ENCODE results near the gene KLHL22. TPM values are rescaled to one million over a fixed set of nuclear protein-coding genes. Genes with fewer than 3 reads are reported as not detected.

KLHL22 gene
- total and polyA plus RNA-seq, 5 experiments from 2014 or later, result 16.1 to 71.9 (median 25.4) TPM

- POLR2A ChIA-PET, result interaction anchor here (1.2 to 3.1 kb wide), 4 partner anchors 10 to 44 kb away, joined by 3 to 11 read pairs (median 7); no protein-coding TSS in a partner anchor
- peak overlapping the region in 9 of 10 donors; percentile 36 to 73 (median 58) for H3K4me3 Mint-ChIP-seq
- H3K9me3 Mint-ChIP-seq, result no peaks in the 10 kb centered on the region
- DNase-seq (no peak), ATAC-seq (no peak)
- no peaks in the 10 kb centered on the region for H3K27me3 Mint-ChIP-seq
- peaks cover 44 to 80% (median 78%) of the 10 kb centered on the region in 4 donors for H3K4me1 Mint-ChIP-seq
- peak overlapping the region; percentile 58 to 98 (median 94) for H3K27ac Mint-ChIP-seq
- H3K36me3 Mint-ChIP-seq, result peaks cover 3 to 62% (median 9%) of the 10 kb centered on the region in 3 donors
These were observed 26.8 kb upstream of the KLHL22 start for GRCh38 chr22:20522134-20523004.

DNA sequence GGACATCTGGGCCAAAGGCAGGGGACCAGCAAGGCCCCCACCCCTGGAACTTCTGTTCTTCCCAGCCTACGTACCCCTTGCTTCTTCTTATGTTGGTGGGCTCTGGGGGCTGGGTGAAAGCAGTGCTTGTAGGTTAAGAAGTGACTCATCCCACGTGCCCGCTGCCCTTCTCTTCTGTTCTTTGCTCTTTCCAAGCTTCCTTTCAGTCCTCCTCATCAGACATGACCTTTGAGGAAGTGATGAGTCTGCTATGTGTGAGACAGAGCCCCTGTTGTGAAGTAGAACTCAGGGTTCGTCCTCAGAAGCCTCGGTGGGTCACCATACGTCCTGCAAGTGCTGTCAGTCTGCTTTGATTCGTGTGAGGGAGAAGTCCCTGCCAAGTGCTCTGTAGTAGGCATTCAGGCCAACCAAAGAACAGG is 24.5 kb upstream of the KLHL22 start:
- peak in 1 of 10 donors; percentile 6 for DNase-seq
- Mint-ChIP-seq H3K36me3 (peaks cover 0 to 63% (median 2%) of the 10 kb centered on the region in 3 donors), H3K4me3 (peak overlapping the region in 7 of 10 donors; percentile 4 to 63 (median 37)), H3K9me3 (no peaks in the 10 kb centered on the region), H3K27me3 (no peaks in the 10 kb centered on the region), H3K4me1 (peaks cover 41 to 84% (median 79%) of the 10 kb centered on the region in 4 donors), H3K27ac (peak overlapping the region; percentile 47 to 93 (median 85))
- peak in 1 of 2 donors; percentile 17 for ATAC-seq
- POLR2A ChIA-PET, result interaction anchor here (0.7 to 1.9 kb wide), 4 partner anchors 14 to 52 kb away, joined by 3 to 7 read pairs (median 5); no protein-coding TSS in a partner anchor

GRCh38 chr22:20519558-20519957 is 24.0 kb upstream of the KLHL22 start:
- peaks cover 41 to 85% (median 81%) of the 10 kb centered on the region in 4 donors for H3K4me1 Mint-ChIP-seq

DNA sequence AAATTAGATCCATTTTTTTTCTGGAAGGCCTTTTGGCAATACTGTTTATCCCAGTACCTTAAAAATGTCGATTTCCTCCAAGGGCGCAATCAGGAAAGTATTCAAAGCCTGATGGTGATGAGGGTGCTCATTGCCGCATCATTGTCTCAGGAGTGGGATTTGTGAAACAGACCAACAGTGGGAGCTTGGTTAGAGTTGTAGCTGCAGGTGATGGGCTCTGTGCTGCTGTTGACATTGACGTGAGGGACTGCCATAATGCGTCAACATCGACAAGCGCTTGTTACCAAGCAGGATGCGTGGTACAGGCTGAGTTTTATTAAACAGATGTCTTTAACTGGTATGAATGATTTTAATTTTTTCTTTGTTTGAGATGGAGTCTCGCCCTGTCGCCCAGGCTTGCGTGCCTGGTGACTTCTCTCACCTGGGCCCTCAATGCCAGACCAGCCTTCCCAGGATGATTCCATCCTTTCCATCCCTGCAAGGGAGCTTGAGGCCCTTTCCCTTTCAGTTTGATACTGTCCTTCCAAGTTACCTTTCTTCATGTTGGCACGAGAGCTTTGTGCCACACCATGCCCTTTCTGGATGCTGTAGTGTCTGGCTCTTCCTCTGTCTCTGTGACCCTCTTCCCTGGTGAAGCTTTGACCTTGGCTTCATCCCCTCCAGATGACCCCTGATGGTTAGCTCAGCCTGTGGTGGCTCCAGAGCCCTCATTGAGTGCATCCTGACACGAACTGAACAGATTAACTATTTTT is 22.4 kb upstream of the KLHL22 start:
- Mint-ChIP-seq H3K4me3 (peak overlapping the region in 7 of 10 donors; percentile 35 to 67 (median 48)), H3K36me3 (peaks cover 0 to 76% (median 4%) of the 10 kb centered on the region in 3 donors), H3K9me3 (no peaks in the 10 kb centered on the region), H3K4me1 (peaks cover 36 to 85% (median 80%) of the 10 kb centered on the region in 4 donors), H3K27me3 (no peaks in the 10 kb centered on the region), H3K27ac (peak overlapping the region; percentile 74 to 93 (median 89))
- ATAC-seq, result peak in 1 of 2 donors; percentile 31
- DNase-seq, result no peak
- POLR2A ChIA-PET, result interaction anchor here (0.6 to 3.1 kb wide), 4 partner anchors 9 to 37 kb away, joined by 3 to 17 read pairs (median 4); partner anchors contain the start of gene MED15

More at GRCh38 chr22:20519558-20519957, 24.0 kb upstream of the KLHL22 start:
- H3K27me3 Mint-ChIP-seq, result no peaks in the 10 kb centered on the region
- peaks cover 0 to 66% (median 2%) of the 10 kb centered on the region in 3 donors for H3K36me3 Mint-ChIP-seq
- peak overlapping the region in 2 of 10 donors; percentile 30 to 63 for H3K4me3 Mint-ChIP-seq
- H3K9me3 Mint-ChIP-seq, result no peaks in the 10 kb centered on the region
- ATAC-seq, result no peak
- H3K27ac Mint-ChIP-seq, result peak overlapping the region in 9 of 10 donors; percentile 71 to 93 (median 88)
- POLR2A ChIA-PET, result interaction anchor here (0.6 to 3.1 kb wide), 5 partner anchors 8 to 30 kb away, joined by 3 to 17 read pairs (median 5); partner anchors contain the start of gene MED15
- DNase-seq, result no peak

DNA sequence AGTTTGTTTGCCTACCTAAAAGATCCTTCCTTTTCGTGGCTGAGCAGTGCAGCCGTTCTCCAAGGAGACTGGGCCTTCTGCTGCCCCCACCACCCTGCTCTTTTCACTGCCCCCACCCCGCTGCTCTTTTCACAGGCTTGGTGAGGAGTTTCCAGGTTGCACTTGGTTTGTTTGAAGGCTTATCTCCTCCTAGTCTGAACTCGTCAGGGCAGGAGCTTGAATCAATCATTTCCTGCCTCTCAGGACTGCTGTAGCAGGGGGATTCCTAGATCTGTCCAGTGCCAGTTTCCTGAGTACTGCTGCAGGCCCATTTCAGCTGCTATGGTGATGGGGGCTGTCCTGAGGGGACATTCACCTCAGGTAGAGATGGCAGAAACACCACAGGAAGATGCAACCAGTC is 21.8 kb upstream of the KLHL22 start:
- no peaks in the 10 kb centered on the region for H3K27me3 Mint-ChIP-seq
- H3K9me3 Mint-ChIP-seq, result no peaks in the 10 kb centered on the region
- DNase-seq (no peak), ATAC-seq (peak; percentile 24 to 83)
- H3K36me3 Mint-ChIP-seq, result peaks cover 0 to 79% (median 4%) of the 10 kb centered on the region in 3 donors
- peak overlapping the region in 9 of 10 donors; percentile 7 to 71 (median 39) for H3K4me3 Mint-ChIP-seq
- H3K27ac Mint-ChIP-seq, result peak overlapping the region; percentile 74 to 93 (median 89)
- H3K4me1 Mint-ChIP-seq, result peaks cover 33 to 80% (median 74%) of the 10 kb centered on the region in 4 donors
- POLR2A ChIA-PET, result interaction anchor here (0.7 to 3.1 kb wide), 3 partner anchors 9 to 48 kb away, joined by 3 to 17 read pairs (median 5); partner anchors contain the start of gene MED15

- ATAC-seq (no peak), DNase-seq (no peak)
- Mint-ChIP-seq H3K9me3 (no peaks in the 10 kb centered on the region), H3K36me3 (peaks cover 0 to 80% (median 5%) of the 10 kb centered on the region in 3 donors), H3K4me1 (peaks cover 35 to 82% (median 77%) of the 10 kb centered on the region in 4 donors), H3K27ac (peak overlapping the region in 4 of 10 donors; percentile 5 to 83 (median 42)), H3K27me3 (no peaks in the 10 kb centered on the region), H3K4me3 (peak overlapping the region in 2 of 10 donors; percentile 10 to 43)
- POLR2A ChIA-PET, result interaction anchor here (0.7 to 3.1 kb wide), 3 partner anchors 8 to 18 kb away, joined by 3 to 17 read pairs (median 5); partner anchors contain the start of gene MED15
These were observed 20.8 kb upstream of the KLHL22 start for GRCh38 chr22:20516399-20516798.

DNA sequence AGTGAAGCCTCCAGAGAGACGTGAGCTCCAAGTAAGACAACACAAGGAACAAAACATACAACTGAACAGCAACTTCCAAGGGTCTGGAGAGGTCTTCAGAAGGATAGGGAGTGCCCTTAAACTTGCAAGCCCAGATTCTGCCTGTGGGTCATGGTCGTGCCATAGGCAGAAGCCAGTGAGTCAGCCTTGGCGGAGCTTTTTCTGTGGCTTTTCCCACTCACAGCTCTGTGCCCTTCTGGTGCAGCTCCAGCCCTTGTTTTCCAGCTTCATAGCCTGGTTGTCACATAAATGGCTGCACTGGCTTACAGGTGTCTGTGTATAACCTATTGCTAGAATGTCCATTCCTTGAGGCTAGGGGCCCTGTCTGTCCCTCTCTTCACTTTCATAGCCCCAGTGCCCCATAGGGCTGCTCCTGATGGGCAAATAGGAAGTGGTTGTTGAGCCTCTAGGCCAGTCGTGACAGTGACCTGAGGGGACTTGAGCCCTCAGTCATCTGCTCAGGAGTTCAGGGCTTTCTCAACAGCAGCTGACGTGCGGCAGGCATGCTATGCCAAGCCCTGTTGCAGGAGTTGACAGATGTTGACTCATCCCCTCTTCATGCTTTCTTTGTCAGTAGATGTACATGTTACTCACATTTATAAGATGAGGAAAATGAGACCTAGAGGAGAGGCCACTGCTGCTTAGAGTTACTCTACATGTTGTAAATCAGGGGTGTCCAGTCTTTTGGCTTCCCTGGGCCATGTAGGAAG is 19.2 kb upstream of the KLHL22 start:
- H3K4me1 Mint-ChIP-seq, result peaks cover 32 to 87% (median 83%) of the 10 kb centered on the region in 4 donors
- H3K27ac Mint-ChIP-seq, result peak overlapping the region in 5 of 10 donors; percentile 27 to 80 (median 51)
- H3K36me3 Mint-ChIP-seq, result peaks cover 0 to 77% (median 5%) of the 10 kb centered on the region in 3 donors

GRCh38 chr22:20511578-20512229 is 16.1 kb upstream of the KLHL22 start:
- H3K9me3 Mint-ChIP-seq, result no peaks in the 10 kb centered on the region
- peak overlapping the region in 9 of 10 donors; percentile 37 to 96 (median 70) for H3K4me3 Mint-ChIP-seq
- ATAC-seq, result no peak
- peak overlapping the region; percentile 47 to 100 (median 78) for H3K27ac Mint-ChIP-seq
- POLR2A ChIA-PET, result interaction anchor here (0.7 to 8.9 kb wide), 8 partner anchors 19 to 58 kb away, joined by 3 to 140 read pairs (median 6); no protein-coding TSS in a partner anchor
- H3K4me1 Mint-ChIP-seq, result peaks cover 40 to 83% (median 79%) of the 10 kb centered on the region in 4 donors
- H3K27me3 Mint-ChIP-seq, result no peaks in the 10 kb centered on the region
- DNase-seq, result no peak
- peaks cover 0 to 59% (median 3%) of the 10 kb centered on the region in 3 donors for H3K36me3 Mint-ChIP-seq

More for the DNA sequence above, 19.2 kb upstream of the KLHL22 start:
- ATAC-seq (no peak), DNase-seq (no peak)
- no peaks in the 10 kb centered on the region for H3K9me3 Mint-ChIP-seq
- no peaks in the 10 kb centered on the region for H3K27me3 Mint-ChIP-seq
- POLR2A ChIA-PET, result interaction anchor here (0.8 to 8.9 kb wide), 4 partner anchors 18 to 36 kb away, joined by 3 to 140 read pairs (median 6); no protein-coding TSS in a partner anchor
- H3K4me3 Mint-ChIP-seq, result peak overlapping the region in 2 of 10 donors; percentile 13 to 44

- ATAC-seq (no peak), DNase-seq (no peak)
- H3K27ac Mint-ChIP-seq, result peak overlapping the region in 9 of 10 donors; percentile 27 to 100 (median 77)
- peak overlapping the region in 9 of 10 donors; percentile 33 to 100 (median 94) for H3K4me3 Mint-ChIP-seq
- no peaks in the 10 kb centered on the region for H3K9me3 Mint-ChIP-seq
- peaks cover 40 to 83% (median 77%) of the 10 kb centered on the region in 4 donors for H3K4me1 Mint-ChIP-seq
- H3K36me3 Mint-ChIP-seq, result peaks cover 0 to 56% (median 3%) of the 10 kb centered on the region in 3 donors
- POLR2A ChIA-PET, result interaction anchor here (0.9 to 8.9 kb wide), 7 partner anchors 25 to 58 kb away, joined by 3 to 140 read pairs (median 6); no protein-coding TSS in a partner anchor
- H3K27me3 Mint-ChIP-seq, result no peaks in the 10 kb centered on the region
These were observed 15.4 kb upstream of the KLHL22 start for GRCh38 chr22:20510811-20511577.

All from naive thymus-derived CD8-positive, alpha-beta T cell (primary cell).